NCI-H1092 (cell line): ENCODE results near the gene DNAAF5.

ENCODE experiments used
- DNase-seq: peaks from one replicate; lab custom pipeline; 2025; lab: John Stamatoyannopoulos, UW

The DNAAF5 gene

DNA sequence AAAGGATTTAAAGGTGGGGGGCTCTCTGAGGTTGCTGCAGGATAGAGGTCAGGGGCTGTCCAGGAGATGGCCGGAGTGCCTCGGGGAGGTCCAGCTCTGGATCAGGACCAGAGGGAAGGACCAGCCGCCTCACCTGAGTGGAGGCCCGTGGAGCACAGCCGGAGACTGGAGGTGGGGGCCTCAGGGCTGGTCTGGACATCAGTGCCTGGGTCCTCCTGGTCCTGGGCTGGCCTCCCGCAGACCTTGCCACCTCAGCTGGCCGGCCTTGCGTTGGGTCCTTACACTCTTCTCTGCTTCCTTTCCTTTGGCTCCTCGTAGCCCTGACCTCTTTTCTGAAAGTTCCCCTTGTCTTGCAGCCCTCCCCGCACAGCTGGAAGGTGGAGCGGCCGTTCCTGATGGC is 107.8 kb downstream of the DNAAF5 start:
- DNase-seq: no peak

- no peak for DNase-seq
Observed at GRCh38 chr7:835021-835420, 108.5 kb downstream of the DNAAF5 start.

GRCh38 chr7:835485-836401 is 109.2 kb downstream of the DNAAF5 start:
- no peak for DNase-seq
